Islet of Langerhans (tissue), 1 donor: ENCODE data around the gene PEPD.

Source experiments
- FAIRE-seq: peaks from one replicate; lab custom pipeline; 2011; peaks lifted over from hg19 to GRCh38; lab: Jason Lieb, UNC

PEPD gene

DNA sequence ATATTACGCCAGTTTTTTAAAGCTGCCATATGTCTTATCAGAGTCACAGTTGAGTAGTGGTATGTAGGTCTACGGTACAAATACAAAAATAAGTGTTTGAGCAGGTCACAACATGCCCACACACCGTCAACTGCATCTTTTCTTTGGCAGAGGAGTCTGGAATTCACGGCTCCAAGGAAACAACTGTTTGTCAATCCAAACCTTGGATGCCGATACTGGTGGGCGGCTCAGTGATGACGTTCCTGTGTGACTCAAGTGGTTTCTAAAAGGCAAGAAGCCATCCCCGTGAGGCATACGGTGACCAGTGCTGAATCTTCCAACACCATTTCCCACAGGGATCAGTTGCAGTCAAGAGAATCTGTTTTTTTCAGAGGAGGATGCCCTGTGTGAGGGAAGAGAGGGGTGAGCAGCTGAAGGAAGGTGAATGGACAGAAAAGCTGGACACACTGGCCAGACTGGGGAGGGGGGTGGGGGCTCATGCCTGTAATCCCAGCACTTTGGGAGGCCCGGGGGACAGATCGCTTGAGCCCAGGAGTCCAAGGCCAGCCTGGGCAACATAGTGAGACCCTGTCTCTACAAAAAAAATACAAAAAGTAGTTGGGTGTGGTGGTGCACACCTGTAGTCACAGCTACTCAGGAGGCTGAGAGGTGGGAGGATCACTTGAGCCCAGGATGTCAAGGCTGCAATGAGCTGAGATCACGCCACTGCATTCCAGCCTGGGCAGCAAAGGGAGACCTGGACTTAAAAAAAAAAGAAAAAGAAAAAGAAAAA lies 170.9 kb downstream of the PEPD start:
- FAIRE-seq, result no peak

DNA sequence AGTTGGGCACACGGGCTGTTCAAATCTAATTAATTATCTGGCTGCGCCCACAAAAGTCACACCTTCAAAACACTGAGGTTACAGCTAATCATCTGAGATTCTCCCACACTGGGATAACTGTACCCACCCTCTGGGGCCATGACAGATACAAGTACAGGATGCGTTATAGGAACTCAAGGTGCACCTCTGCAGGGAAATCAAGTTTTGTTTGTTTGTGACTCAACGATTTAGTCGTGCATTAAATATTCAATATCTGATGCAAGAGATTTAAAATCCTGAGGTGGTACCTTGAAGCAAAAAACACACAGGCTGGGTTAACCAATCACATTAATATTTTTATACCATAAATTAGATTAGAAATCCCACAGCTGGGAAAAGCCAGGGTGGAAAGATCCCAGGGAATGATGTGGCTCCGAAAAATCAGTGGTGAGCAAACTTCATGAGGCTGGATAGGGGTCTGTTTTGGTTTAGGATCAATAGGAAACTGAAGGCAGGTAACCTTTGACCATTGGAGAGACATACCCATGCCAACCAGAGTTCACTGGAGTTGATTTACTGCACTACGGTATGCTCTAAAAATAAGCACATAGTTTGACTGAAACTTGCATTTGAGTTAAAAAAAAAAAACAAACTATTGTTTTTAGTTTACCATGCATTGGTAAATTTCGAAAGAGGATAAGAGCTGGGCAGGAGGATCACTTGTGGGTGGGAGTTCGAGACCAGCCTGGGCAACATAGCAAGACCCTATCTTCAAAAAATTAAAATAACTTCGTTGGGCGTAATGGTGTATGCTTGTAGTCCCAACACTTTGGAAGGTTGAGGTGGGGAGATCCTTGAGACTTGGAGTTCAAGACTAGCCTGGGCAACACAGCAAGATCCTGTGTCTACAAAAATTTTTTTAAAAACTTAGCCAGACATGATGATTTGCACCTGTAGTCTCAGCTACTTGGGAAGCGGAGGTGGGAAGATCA lies 172.0 kb downstream of the PEPD start:
- no peak for FAIRE-seq

DNA sequence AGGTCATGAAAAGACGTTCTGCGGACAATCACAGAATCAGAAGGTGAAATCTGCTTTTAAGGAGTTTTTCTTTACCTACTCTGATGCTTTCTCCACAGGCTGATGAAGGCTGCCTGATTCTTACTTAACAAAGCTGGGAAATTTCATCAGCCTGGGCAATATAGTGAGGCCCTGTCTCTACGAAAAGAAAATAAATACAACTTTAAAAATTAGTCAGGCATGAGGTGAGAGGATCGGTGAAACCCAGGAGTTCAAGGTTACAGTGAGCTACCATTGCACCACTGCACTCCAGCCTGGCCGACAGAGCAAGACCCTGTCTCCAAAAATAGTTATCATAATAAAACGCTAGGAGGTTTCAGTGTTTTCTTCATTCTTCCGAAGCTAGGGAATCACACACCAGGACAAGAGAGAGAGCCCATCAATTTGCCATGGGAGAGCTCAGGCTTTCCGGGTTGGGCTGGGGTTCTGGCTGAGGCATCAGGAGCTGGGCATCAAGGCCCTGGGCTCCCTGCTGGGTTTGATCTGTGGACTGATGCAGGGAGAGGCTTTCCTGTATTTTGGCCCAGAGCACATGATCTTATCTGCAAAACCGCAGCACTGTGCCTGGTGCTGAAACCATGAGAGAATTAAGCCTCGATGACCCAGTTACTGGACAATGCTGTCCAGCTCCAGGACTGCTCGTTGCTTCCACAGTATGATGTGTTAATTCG lies 173.1 kb downstream of the PEPD start:
- no peak for FAIRE-seq

DNA sequence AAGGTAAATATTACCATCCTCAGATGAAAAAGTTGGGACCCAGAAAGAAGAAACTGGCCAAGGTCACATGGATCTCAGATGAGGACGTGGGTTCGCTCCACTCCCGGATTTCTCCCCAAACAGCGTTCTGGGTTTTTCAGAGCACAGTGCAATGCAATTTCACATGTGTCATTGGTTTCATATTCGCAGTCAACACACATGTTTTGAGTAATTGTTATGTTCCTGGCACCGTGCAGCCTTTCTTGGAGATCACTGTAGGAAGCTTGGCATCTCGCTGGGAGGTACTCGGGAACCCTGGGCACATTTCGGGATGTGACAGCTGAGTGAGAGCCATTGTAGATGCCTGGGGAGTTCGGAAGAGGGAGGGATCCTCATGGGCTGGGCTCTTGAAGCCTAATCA lies 174.3 kb downstream of the PEPD start:
- no peak for FAIRE-seq

DNA sequence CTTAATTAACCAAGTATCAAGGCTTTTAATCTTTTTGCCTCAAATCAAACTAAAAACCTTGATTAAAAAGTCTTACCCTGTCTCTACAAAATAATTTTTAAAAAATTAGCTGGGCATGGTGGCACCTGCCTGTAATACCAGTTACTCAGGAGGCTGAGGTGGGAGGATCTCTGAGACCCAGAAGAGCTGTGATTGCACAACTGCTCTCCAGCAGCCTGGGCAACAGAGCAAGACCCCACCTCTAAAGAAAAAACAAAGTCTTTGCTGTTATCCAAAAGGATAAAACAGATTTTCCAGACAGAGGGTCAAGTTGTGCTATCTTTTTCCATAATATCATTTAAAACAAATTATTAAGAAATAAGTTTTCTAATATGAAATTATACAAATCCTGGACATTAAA lies 174.9 kb downstream of the PEPD start:
- no peak for FAIRE-seq

DNA sequence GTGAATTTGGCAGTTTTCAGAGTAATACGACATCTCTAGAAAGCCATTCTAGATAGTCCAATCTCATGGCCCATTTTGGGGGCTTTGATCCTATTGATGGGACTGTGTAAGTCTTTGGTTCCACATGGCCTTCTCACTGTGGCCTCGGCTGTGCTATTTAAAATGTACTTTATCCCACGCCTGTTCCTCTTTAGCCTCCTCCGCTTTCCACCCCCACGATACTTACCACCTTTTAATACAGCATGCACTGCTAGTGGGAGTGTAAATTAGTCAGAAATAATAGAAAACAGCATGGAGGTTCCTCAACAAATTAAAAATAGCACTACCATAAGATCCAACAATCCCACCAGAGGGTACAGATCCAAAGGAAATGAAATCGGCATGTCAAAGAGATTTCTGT lies 176.4 kb downstream of the PEPD start:
- FAIRE-seq, result no peak

DNA sequence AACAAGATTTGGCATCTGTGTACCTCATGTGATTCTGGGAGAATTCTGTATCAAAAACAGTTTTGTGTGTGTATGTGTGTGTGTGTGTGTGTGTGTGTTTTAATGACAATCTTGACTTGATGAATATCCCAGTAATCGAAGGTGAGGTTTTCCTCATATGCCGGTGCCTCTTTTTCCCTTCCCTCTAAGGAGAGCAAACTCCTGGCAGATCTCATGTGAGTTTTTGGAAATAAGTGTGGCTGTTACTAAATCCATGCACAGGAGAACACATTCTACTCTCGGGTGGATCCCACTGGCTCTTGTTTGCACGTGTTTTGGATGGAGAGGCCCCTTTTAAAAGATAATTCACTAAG lies 177.0 kb downstream of the PEPD start:
- no peak for FAIRE-seq

DNA sequence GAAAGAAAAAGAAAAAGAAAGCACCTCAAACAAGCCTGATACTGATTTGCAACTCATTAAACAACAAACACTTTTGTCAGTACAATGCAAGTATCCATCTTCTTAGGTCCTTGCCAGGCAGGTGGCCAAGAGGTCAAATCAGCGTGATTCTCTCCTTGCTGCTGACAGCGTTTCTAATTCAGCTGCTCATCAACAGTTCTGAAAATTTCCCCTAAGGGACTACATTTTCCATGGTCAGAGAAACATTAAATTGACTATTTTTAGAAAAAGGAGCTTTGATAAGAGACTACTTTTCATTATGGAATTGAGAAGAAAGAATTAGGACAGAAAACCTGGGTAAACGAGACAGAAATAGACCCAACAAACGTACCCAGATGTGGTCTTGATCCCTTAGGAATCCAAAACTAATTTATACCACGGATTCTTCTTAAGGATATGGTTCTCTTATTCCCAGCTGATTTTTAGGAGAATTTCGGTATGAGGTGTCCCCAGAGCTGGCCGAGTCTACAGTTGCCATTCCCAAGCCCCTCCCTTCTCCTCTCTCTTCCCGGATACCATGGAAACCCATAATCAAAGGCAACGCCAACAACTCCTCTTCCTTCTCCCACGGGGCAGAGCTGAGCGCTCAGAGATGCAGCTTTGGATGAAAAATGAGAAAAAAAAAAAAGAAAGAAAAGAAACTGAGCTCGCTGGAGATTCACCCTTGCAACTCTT lies 177.6 kb downstream of the PEPD start:
- FAIRE-seq, result no peak

DNA sequence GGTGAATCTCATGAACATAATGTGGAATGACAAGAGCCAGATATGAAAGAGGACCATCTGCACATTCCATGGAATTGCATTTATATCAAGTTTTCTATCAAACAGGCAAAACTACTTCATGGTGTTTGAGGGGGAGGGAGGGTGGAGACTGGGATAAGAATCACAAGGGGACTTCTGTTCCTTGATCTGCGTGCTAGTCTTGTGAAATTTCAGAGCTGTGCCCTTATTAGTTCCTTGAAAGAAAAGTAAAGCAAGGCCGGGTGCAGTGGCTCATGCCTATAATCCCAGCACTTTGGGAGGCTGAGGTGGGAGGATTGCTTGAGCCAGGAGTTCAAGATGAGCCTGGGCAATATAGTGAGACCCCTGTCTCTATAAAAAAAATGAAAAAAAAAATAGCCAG lies 178.3 kb downstream of the PEPD start:
- FAIRE-seq, result no peak

DNA sequence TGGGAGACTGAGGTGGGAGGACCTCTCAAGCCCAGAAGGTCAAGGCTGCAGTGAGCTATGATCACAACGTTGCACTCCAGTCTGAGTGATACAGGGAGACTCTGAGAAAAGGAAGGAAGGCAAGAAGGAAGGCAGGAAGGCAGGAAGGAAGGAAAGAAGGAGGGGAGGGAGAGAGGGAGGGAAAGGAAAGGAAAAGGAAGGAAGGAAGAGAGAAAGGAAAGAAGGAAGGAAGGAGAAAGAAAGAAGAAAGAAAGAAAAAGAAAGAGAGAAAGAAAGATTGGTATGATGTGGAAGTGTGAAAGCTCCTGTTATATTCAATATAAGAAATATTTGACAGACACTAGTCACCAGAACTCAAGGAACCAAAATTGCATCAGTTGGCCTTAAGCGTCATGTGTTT lies 180.6 kb downstream of the PEPD start:
- no peak for FAIRE-seq

DNA sequence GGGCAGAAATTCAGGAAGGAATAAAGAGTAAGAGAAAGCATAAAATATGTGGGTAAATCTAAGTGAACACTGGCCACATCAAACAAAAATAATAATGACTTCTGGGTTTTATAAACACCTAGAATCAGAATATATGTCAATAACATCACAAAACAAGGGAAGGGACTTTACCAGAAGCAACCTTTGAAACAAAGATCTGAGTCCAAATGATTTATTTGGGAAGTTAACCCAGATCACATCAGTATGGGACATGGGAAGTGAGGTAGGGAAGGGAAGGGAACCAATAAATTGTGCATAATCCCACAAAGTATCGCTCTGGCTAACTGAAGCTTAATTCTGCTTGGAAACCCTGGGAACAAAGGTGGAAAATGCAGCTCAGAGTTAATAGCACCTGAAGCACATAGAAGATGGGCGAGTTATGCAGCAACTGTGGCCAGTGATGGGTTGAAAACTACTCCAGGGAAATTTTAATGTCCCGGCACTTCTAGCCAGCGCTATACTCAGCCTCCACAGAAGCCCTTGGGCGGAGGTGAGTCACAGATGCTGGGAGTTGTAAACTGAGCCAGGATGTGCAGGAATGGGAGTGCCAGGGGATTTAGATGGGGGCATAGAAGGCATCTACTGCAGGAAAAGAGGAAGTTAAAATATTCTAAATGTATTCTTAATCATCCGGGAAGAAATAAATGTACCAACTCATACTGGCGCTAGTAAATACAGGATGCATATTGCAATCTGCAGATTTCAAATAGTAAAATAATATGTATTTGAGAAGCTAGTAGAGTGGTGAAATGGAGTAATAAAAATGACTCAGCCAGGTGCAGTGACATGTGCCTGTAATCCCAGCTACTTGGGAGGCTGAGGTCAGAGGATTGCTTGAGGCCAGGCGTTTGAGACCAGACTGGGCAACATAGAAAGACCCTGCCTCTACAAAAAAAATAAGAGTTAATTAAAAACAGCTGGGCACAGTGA lies 182.3 kb downstream of the PEPD start:
- FAIRE-seq, result no peak
